ENCODE data around the gene COL4A1.

GRCh38 chr13:110329258-110329657, 22.3 kb upstream of the COL4A1 start:
- TF ChIP-seq CTCF (IDR thresholded peaks at IDR 0.05; ENCODE audit: insufficient read depth, low read length) (no peak), REST (IDR thresholded peaks at IDR 0.05; ENCODE audit: insufficient replicate concordance, low read depth) (no peak)
